GM12891 (cell line): Measurements from ENCODE around the gene DEPDC5.

Experiments
- POLR2A ChIP-seq: IDR thresholded peaks from 2 replicates; pipeline ENCODE4 v1.6.1; 2011; ENCODE audit warnings: low read depth, low read length, control low read depth
- POU2F2 ChIP-seq: IDR thresholded peaks from 2 replicates; pipeline ENCODE4 v1.6.1; 2011; ENCODE audit warnings: low read depth, mild to moderate bottlenecking, control low read depth, low read length, moderate library complexity
- TAF1 ChIP-seq: IDR thresholded peaks from 2 replicates; pipeline ENCODE4 v1.6.1; 2011; ENCODE audit warnings: low read depth, low read length, control low read depth

- TF ChIP-seq POLR2A (no peak), POU2F2 (no peak), TAF1 (no peak)
Measured at GRCh38 chr22:31715147-31715778, 38.6 kb upstream of the DEPDC5 start.
